HG03469 (cell line): ENCODE results near the gene UHRF2.
"Not testable (repeated sequence)": the region's sequence is repeated elsewhere in the genome, so short reads cannot be mapped to it uniquely, and the experiment has no call there.

Source experiments
- ATAC-seq: cut with Tn5 transposase; IDR thresholded peaks from one replicate; pipeline ENCODE4 v1.9.1; 2021; ENCODE audit warnings: mild to moderate bottlenecking, moderate library complexity, moderate number of reproducible peaks; ENCODE audit not compliant: unreplicated experiment

The UHRF2 gene

GRCh38 chr9:6412487-6413364 is at the start of gene UHRF2:
TSS of gene UHRF2 (plus strand) at chr9:6413199. CDS start at chr9:6413491, 292 bp downstream.
- ATAC-seq = peak; percentile 78

GRCh38 chr9:6367128-6367890 is 45.7 kb upstream of the UHRF2 start:
- ATAC-seq = no peak

DNA sequence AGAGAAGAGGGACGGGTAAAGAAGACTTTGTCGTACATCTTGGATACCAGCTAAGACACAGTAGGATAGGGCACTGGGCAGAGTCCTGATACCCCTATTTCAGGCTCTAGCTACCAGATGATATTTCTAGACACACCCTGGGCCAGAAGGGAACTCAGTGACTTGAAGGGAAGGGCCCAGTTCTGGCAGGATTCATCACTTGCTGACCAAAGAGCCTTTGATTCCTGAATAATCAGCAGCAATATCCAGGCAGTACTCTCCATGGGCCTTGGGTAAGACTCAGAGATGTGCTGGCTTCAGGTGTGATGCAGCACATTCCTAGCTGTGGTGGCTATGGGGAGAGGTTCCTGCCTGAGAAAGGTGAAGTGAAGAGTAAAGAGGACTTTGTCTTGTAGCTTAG is 44.2 kb upstream of the UHRF2 start:
- no peak for ATAC-seq

DNA sequence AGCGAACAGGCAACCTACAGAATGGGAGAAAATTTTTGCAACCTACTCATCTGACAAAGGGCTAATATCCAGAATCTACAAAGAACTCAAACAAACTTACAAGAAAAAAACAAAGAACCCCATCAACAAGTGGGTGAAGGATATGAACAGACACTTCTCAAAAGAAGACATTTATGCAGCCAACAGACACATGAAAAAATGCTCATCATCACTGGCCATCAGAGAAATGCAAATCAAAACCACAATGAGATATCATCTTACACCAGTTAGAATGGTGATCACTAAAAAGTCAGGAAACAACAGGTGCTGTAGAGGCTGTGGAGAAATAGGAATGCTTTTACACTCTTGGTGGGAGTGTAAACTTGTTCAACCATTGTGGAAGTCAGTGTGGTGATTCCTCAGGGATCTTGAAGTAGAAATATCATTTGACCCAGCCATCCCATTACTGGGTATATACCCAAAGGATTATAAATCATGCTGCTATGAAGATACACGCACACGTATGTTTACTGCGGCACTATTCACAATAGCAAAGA is 31.5 kb upstream of the UHRF2 start:
- ATAC-seq = not testable (repeated sequence)

DNA sequence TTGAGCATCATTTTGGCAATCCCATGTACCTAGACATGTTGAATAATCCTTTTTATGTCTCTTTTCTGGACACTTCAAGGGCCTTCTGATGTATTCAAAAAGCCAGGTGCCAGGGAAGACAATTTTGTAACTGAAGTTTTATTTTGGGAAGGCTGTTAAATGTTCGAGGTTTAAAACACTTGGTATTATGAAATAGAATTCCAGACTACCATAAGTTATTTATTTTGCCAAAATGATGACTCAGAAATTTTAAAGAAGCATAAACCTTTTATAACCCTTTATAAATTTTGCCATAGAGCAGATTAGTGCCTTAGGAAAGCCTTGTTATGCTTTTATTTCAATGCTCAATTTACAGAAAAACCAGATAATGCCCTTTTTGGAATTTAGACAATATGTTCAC is 30.3 kb upstream of the UHRF2 start:
- no peak for ATAC-seq

- ATAC-seq = no peak
These were observed 29.3 kb upstream of the UHRF2 start for GRCh38 chr9:6383551-6384225.

GRCh38 chr9:6384732-6385131 is 28.3 kb upstream of the UHRF2 start:
- ATAC-seq = no peak

- ATAC-seq = no peak
These were observed 13.9 kb upstream of the UHRF2 start for GRCh38 chr9:6399071-6399470.

DNA sequence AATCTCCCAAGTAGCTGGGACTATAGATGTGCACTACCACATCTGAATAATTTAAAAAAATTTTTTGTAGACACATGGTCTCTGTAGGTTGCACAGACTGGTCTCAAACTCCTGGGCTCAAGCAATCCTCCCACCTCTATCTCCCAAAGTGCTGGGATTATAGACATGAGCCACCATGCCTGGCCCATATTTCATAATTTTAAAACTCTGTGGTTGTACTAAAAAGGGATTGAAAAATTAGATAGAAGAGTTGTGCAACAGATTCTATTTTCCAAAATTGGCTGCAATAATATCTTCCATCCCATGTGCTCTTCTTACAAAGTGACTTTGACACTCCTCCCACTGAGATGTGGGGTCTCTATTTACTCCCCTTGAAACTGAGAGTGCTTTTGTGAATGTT is 7.6 kb upstream of the UHRF2 start:
- no peak for ATAC-seq

GRCh38 chr9:6407778-6408177 is 5.2 kb upstream of the UHRF2 start:
- ATAC-seq = no peak

DNA sequence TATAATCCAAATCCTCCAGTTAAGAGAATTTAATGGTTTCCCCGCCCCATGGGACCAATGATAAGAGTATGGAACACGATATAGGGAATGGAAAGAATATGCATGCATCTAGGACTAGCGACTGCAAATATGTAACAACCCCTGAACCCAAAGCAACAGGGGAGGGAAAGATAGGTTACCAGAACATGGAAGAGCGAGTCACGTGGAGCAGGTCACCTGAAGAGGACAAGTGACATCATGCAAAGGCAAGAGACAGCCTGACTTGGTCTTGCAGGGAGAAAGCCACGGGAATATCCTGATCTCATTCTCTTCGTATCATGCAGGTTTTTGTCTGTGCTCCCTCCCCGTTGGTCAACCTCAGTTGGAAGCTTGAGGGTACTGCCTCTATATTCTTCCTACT is 4.7 kb upstream of the UHRF2 start:
- ATAC-seq = no peak

- ATAC-seq = no peak
These were observed 3.2 kb upstream of the UHRF2 start for GRCh38 chr9:6409811-6410210.

- ATAC-seq = no peak
These were observed 2.4 kb upstream of the UHRF2 start for GRCh38 chr9:6410633-6411032.

- peak; percentile 16 for ATAC-seq
These were observed 607 bp downstream of the UHRF2 start for GRCh38 chr9:6413365-6414246.

- ATAC-seq = no peak
These were observed 1.2 kb downstream of the UHRF2 start for GRCh38 chr9:6414247-6414641.

- ATAC-seq = no peak
These were observed 2.3 kb downstream of the UHRF2 start for GRCh38 chr9:6415266-6415665.

DNA sequence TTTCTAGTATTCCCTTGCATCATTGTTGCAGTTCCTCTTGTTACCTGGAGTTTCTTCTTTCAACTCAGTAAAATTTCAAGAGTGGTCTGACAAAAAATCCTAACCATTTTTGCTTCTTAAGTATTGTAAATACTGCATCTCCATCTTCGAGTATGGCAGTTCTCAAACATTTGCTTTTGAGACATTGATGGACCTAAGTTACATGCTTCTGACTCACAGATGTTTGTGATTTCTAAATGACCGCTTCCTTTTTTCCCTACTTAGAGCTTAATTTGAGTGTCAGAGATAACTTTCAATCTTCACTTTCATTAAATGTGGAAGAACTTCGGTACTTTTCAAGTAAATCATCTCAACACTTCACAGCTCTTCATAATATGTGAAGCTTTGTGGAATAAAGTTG is 4.2 kb downstream of the UHRF2 start:
- no peak for ATAC-seq

DNA sequence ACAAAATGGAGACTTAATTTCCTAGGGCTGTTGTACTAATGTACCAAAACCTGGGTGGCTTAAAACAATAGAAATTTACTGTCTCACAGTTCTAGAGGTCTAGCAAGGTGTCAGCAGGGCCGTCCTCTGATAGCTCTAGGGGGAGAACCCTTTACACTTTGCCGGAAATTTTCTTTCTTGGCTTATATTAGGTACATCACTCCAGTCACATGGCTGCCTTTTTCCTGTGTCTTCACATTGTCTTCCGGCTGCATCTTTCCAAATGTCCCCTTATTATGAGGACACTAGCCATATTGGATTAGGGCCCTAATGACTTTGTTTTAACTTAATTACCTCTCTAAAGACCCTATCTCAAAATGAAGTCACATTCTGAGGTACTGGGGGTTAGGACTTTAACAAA is 5.8 kb downstream of the UHRF2 start:
- ATAC-seq = no peak

GRCh38 chr9:6424940-6425339 is 11.9 kb downstream of the UHRF2 start:
- ATAC-seq = no peak

GRCh38 chr9:6426117-6426516 is 13.1 kb downstream of the UHRF2 start:
- no peak for ATAC-seq
